Thyroid gland (tissue), 4 donors: Measurements from ENCODE around the gene GOLGA8R.
"Not testable (repeated sequence)": the region's sequence is repeated elsewhere in the genome, so short reads cannot be mapped to it uniquely, and the experiment has no call there.

ENCODE experiments used
- POLR2A ChIP-seq, 2 donors: fragments of 450-650 bp; IDR thresholded peaks; one replicate each; pipeline ENCODE4 v1.6.1; 2017; ENCODE audit warnings: antibody characterized with exemption in 2 of 2, mild to moderate bottlenecking in 2 of 2, moderate library complexity in 1 of 2
- TF ChIP-seq, protein P1 (sequence below), 6 experiments: fragments of 200-600 bp in 3 of 6; fragments of 450-650 bp in 3 of 6; sonication (generic) in 3 of 6; IDR thresholded peaks; one replicate each; pipeline ENCODE4 v1.5.1; 2016 to 2019; ENCODE audit warnings: antibody characterized with exemption in 6 of 6, mild to moderate bottlenecking in 2 of 6, inconsistent platforms in 1 of 6, moderate library complexity in 1 of 6

DNA sequence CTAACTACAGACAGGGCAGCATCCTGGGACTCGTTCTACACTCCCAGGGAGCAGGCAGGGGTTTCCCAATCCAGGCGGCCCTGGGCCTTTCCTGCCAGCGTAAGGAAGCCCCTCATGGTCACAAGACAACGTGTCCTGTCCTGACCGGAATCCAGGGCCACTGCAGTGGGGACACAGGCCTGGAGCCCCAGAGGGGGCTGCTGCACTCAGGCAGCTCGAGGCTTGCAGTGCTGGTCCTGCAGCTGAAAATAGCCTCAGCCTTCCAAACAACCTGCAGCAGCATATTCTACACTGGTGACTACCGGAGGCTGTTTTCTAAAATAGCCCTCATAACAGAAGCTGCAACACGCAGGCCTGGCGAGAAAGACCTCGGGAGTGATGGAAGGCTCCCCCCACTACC is 39.2 kb downstream of the GOLGA8R start:
- TF ChIP-seq, protein P1, sequence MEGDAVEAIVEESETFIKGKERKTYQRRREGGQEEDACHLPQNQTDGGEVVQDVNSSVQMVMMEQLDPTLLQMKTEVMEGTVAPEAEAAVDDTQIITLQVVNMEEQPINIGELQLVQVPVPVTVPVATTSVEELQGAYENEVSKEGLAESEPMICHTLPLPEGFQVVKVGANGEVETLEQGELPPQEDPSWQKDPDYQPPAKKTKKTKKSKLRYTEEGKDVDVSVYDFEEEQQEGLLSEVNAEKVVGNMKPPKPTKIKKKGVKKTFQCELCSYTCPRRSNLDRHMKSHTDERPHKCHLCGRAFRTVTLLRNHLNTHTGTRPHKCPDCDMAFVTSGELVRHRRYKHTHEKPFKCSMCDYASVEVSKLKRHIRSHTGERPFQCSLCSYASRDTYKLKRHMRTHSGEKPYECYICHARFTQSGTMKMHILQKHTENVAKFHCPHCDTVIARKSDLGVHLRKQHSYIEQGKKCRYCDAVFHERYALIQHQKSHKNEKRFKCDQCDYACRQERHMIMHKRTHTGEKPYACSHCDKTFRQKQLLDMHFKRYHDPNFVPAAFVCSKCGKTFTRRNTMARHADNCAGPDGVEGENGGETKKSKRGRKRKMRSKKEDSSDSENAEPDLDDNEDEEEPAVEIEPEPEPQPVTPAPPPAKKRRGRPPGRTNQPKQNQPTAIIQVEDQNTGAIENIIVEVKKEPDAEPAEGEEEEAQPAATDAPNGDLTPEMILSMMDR (IDR thresholded peaks at IDR 0.05), result not testable (repeated sequence)
- not testable (repeated sequence) for TF ChIP-seq POLR2A (IDR thresholded peaks at IDR 0.05)
